Psoas muscle (tissue), 8 donors: Measurements from ENCODE around the gene PTPRH. TPM values are rescaled to one million over a fixed set of nuclear protein-coding genes. Genes with fewer than 3 reads are reported as not detected.
"Not testable (repeated sequence)": the region's sequence is repeated elsewhere in the genome, so short reads cannot be mapped to it uniquely, and the experiment has no call there.

ENCODE experiments used
- ATAC-seq, 4 donors: fragments of 200-7000 bp; cut with Tn5 transposase; one replicate each; pipeline ENCODE4 v1.9.1; 2020; ENCODE audit warnings: moderate library complexity in 3 of 4, mild to moderate bottlenecking in 2 of 4
- DNase-seq, 2 donors: peaks; one replicate each; pipeline ENCODE4 v3.0.0-alpha.2; 2020
- H3K27ac ChIP-seq: fragments of 200-600 bp; one replicate; pipeline ENCODE4 v1.8.0; 2022
- H3K27me3 ChIP-seq, 3 donors: fragments of 200-600 bp in 1 of 3; one replicate each; pipeline versions ENCODE4 v1.6.1 to v1.8.0; 2013 to 2022; ENCODE audit warnings: low read length in 2 of 3, mild to moderate bottlenecking in 2 of 3, moderate library complexity in 1 of 3; ENCODE audit not compliant: insufficient read depth in 3 of 3
- H3K36me3 ChIP-seq, 2 donors: fragments of 200-600 bp in 1 of 2; one replicate each; pipeline versions ENCODE4 v1.6.1 to v1.8.0; 2013 to 2022; ENCODE audit warnings: low read depth in 1 of 2, mild to moderate bottlenecking in 1 of 2, moderate library complexity in 1 of 2; ENCODE audit not compliant: insufficient read depth in 1 of 2
- H3K4me1 ChIP-seq: fragments of 200-600 bp; one replicate; pipeline ENCODE4 v1.8.0; 2022
- H3K4me3 ChIP-seq: fragments of 200-600 bp; one replicate; pipeline ENCODE4 v1.8.0; 2022; ENCODE audit warnings: mild to moderate bottlenecking
- H3K9me3 ChIP-seq: fragments of 200-600 bp; one replicate; pipeline ENCODE4 v1.8.0; 2022
- WGBS, 3 donors: extraction: QIAGEN DNeasy Blood & Tissue Kit; methylation state at CpG; one replicate each; pipeline versions ENCODE4 v1.1.6 to v1.1.7; 2013; 5-methylcytosine and 5-hydroxymethylcytosine counted together
- intact Hi-C, 2 donors: fragments of 100-400 bp; cut with DNase I; formaldehyde crosslinking; loops; one replicate each; pipeline versions ENCODE4 v1.11.0 to v1.14.2; 2022
- polyA plus RNA-seq, 3 donors: library from polyadenylated mRNA; stranded (reverse); fragments of 200-250 nt; gene quantifications; one replicate each; pipeline ENCODE4 v1.2.3, GENCODE V29; 2013
- total RNA-seq, 4 donors: library from RNA; stranded (reverse); fragmentation: NEBNext Ultra II Directional in 2 of 4; extraction: Animal tissue kit (Norgen Biotek cat#: 25700) in 2 of 4; gene quantifications; one replicate each; pipeline versions ENCODE4 v1.2.1 to v1.2.4, GENCODE V29; 2021 to 2023
- TF ChIP-seq, protein P1 (sequence below): fragments of 200-600 bp; IDR thresholded peaks from one replicate; pipeline ENCODE4 v1.8.0; 2022; ENCODE audit warnings: antibody characterized with exemption
- donor health status: healthy with polysubstance abuse.
- donor health status: DM: no; HTN: no; CAD: no; lungs with moderate emphysema.
- donor health status: Bipolar disorder and iron deficiency.
- donor health status: healthy.
- donor health status: DM: yes; HTN: yes; CAD: no.
- donor health status: DM: no; HTN: no; CAD: no.
- donor health status: DM: no; HTN: no; CAD: no.
- donor health status: DM: yes; HTN: yes; CAD: no.

Gene PTPRH
- total and polyA plus RNA-seq, 7 donors, result 0.04 to 0.18 (median 0.13) TPM; not detected in 1

DNA sequence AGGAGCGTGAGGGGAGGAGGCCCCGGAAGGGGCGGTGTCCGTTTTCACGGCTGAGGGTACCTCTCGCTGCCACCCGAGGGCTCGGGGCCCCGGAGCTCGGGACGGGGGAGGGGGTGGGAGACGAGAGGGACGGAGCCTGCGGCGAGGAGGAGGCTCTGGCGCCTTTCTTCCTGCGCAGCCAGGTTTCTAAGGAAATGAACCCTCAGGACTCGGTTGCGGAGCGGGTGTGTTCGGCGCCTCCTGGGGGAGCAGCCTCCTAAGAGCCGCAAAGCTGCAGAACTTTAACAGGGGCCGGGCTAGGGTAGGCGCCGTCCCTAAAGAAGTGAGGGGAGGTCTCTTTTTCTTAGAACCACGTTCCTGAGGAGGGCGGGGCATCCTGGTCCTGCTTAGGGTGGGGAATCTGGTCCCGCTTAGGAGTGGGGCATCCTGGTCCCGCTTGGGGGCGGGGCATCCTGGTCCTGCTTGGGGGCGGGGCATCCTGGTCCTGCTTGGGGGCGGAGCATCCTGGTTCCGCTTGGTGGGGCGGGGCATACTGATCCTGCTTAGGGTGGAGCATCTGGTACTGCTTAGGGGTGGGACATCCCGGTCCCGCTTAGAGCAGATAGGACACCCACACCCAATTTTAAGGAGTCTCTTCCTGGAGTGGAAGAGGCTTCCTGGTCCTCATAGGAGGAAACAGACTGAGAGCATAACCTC, 35.4 kb downstream of the PTPRH start:
- peak in 1 of 2 donors; percentile 53 for DNase-seq
- WGBS, 3 donors, result 0 to 2% (median 1%) methylated on average over 35 to 37 of the region's 37 CpGs
- Histone ChIP-seq H3K36me3 (no peaks in the 10 kb centered on the region), H3K27me3 (peaks cover 0 to 96% (median 33%) of the 10 kb centered on the region in 3 donors), H3K27ac (no peak overlapping the region), H3K4me3 (peak overlapping the region; percentile 46), H3K4me1 (no peaks in the 10 kb centered on the region), H3K9me3 (no peaks in the 10 kb centered on the region)
- peak in 3 of 4 donors; percentile 63 for ATAC-seq
- TF ChIP-seq, protein P1, sequence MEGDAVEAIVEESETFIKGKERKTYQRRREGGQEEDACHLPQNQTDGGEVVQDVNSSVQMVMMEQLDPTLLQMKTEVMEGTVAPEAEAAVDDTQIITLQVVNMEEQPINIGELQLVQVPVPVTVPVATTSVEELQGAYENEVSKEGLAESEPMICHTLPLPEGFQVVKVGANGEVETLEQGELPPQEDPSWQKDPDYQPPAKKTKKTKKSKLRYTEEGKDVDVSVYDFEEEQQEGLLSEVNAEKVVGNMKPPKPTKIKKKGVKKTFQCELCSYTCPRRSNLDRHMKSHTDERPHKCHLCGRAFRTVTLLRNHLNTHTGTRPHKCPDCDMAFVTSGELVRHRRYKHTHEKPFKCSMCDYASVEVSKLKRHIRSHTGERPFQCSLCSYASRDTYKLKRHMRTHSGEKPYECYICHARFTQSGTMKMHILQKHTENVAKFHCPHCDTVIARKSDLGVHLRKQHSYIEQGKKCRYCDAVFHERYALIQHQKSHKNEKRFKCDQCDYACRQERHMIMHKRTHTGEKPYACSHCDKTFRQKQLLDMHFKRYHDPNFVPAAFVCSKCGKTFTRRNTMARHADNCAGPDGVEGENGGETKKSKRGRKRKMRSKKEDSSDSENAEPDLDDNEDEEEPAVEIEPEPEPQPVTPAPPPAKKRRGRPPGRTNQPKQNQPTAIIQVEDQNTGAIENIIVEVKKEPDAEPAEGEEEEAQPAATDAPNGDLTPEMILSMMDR, result no peak
- intact Hi-C loops, result no loop called here

DNA sequence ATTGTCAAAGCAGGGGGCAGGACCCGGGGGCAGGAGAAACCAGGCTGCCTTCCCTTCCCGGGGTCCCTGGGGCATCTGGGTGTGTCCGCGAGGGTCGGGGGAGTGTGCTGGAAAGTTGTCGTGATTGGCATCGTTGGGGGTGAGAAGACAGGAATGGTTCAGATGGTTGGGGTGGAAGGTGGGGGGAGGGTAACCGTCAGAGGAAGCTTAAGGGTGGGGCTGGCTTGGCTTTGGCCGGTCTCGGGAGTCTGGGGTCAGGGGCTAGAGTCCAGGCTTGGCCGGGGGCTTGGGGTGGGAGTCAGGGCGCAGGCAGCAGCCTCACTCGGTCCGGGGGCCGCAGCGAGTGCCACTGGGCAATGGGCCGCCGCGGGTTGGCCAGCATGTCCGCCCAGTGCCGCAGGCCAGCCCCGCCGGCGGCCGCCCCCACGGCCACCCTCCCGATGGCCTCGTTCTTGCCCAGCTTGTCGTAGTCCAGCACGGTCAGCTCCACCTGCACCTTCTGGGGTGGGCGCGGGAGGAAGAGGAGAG, 36.1 kb downstream of the PTPRH start:
- ATAC-seq, result peak in 2 of 4 donors; percentile 4 to 28
- WGBS, 3 donors, result 1 to 3% (median 2%) methylated on average over 24 to 32 of the region's 32 CpGs
- no peak for DNase-seq
- peak overlapping the region; percentile 46 for H3K4me3 ChIP-seq
- H3K36me3 ChIP-seq, result no peaks in the 10 kb centered on the region
- intact Hi-C loops, result no loop called here
- H3K4me1 ChIP-seq, result no peaks in the 10 kb centered on the region
- no peak overlapping the region for H3K27ac ChIP-seq
- H3K27me3 ChIP-seq, result peaks cover 0 to 96% (median 31%) of the 10 kb centered on the region in 3 donors
- TF ChIP-seq, protein P1, result no peak
- H3K9me3 ChIP-seq, result no peaks in the 10 kb centered on the region

DNA sequence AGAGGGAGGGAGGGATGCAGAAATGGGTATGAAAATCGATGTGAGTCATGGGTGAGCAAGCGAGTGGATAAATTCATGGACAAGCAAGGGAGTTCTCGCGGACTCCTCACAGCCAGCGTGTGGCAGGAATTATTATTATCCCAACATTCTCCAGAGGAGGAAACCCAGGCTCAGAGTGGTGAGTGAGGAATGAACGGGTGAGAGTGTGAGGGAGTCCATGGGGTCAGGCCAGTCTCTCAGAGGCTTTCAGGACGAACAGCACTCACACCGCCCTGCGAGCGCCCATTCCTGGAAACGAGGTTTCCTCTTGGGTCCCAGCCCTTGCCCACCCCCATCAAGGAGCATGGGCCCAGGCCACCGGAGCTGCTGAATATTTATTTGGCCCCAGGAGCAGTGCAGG, 36.6 kb downstream of the PTPRH start:
- Histone ChIP-seq H3K4me1 (no peaks in the 10 kb centered on the region), H3K27me3 (peaks cover 0 to 94% (median 31%) of the 10 kb centered on the region in 3 donors), H3K4me3 (no peak overlapping the region), H3K9me3 (no peaks in the 10 kb centered on the region), H3K36me3 (no peaks in the 10 kb centered on the region), H3K27ac (no peak overlapping the region)
- ATAC-seq (no peak), DNase-seq (no peak)
- WGBS, 3 donors, result 6 to 11% (median 7%) methylated on average over 12 of the region's 12 CpGs
- intact Hi-C loops, result no loop called here
- TF ChIP-seq, protein P1, result no peak

DNA sequence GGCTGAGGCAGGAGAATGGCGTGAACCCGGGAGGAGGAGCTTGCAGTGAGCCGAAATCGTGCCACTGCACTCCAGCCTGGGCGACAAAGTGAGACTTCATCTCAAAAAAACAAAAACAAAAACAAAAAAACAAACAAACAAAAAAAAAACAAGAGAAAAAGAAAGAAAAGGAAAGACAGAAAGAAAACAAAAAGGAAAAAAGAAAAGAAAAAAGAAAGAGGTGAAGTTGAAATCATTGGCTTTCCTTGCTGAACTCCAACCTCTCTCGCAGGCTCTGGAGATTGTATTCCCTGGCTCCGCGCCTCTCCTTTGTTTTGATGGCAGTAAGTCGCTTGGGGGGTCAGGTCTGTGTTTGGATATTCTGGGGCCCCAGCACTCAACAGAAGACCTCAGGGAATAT, 37.0 kb downstream of the PTPRH start:
- WGBS, 3 donors, result 47 to 54% (median 54%) methylated on average over 9 of the region's 9 CpGs
- ATAC-seq, intact Hi-C loops, H3K27ac ChIP-seq, H3K4me1 ChIP-seq, H3K9me3 ChIP-seq, H3K4me3 ChIP-seq, H3K36me3 ChIP-seq, DNase-seq: not testable (repeated sequence)
- H3K27me3 ChIP-seq, result peaks cover 0 to 94% (median 31%) of the 10 kb centered on the region in 3 donors

DNA sequence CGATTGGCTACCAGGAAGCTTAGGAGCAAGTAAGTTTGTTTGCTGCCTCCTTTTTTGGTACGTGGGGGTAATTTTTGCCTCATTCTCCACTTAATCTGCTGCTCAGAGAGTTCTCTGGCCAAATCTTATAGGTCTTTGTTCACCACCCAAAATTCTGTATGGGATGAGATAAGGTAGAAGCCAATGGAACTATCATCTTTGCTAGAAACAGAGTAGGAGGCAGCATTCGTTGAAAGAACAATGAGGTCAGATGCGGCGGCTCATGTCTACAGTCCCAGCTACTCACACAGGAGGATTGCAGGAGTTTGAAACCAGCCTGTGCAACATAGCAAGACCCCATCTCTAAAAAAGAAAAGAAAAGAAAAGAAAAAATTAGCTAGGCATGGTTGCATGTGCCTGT, 37.9 kb downstream of the PTPRH start:
- Histone ChIP-seq H3K27ac (no peak overlapping the region), H3K27me3 (peaks cover 0 to 92% (median 31%) of the 10 kb centered on the region in 3 donors), H3K4me3 (no peak overlapping the region), H3K9me3 (no peaks in the 10 kb centered on the region), H3K4me1 (peaks cover 8% of the 10 kb centered on the region), H3K36me3 (no peaks in the 10 kb centered on the region)
- TF ChIP-seq, protein P1, result no peak
- ATAC-seq (no peak), DNase-seq (no peak)
- WGBS, 3 donors, result 80 to 82% (median 81%) methylated on average over 5 of the region's 5 CpGs
- intact Hi-C loops, result no loop called here
